GM23338 (cell line): ENCODE measurements around the gene ARMCX6. TPM values are rescaled to one million over a fixed set of nuclear protein-coding genes. Genes with fewer than 3 reads are reported as not detected.

Experiments used
- ATAC-seq: fragments of 200-7000 bp; cut with Tn5 transposase; 3 replicates; pipeline ENCODE4 v1.9.1; 2020
- DNase-seq: peaks from one replicate; pipeline ENCODE4 v3.0.0-alpha.2; 2015; ENCODE audit warnings: low spot score
- H2AFZ ChIP-seq: fragments of 200-600 bp; sonication (generic); 2 replicates; pipeline ENCODE4 v1.8.0; 2016; ENCODE audit warnings: antibody characterized with exemption, mild to moderate bottlenecking, moderate library complexity
- H3F3A ChIP-seq: fragments of 200-600 bp; sonication (generic); replicated peaks from 2 replicates; pipeline ENCODE4 v1.8.0; 2017; ENCODE audit warnings: antibody characterized with exemption, mixed run types, low read depth
- H3K27ac ChIP-seq: fragments of 200-600 bp; sonication (generic); 2 replicates; pipeline ENCODE4 v1.6.1; 2016; ENCODE audit warnings: low read depth
- H3K27me3 ChIP-seq: fragments of 200-600 bp; sonication (generic); 2 replicates; pipeline ENCODE4 v1.8.0; 2016; ENCODE audit warnings: mild to moderate bottlenecking, mixed run types, moderate library complexity; ENCODE audit not compliant: insufficient read depth
- H3K36me3 ChIP-seq: fragments of 200-600 bp; sonication (generic); 2 replicates; pipeline ENCODE4 v1.8.0; 2016; ENCODE audit warnings: mild to moderate bottlenecking; ENCODE audit not compliant: insufficient read depth
- H3K4me1 ChIP-seq: fragments of 200-600 bp; sonication (generic); 2 replicates; pipeline ENCODE4 v1.8.0; 2016; ENCODE audit warnings: mild to moderate bottlenecking, moderate library complexity; ENCODE audit not compliant: insufficient read depth
- H3K4me2 ChIP-seq: fragments of 200-600 bp; sonication (generic); 2 replicates; pipeline ENCODE4 v1.7.1; 2017; ENCODE audit warnings: mixed run types
- H3K4me3 ChIP-seq: fragments of 200-600 bp; sonication (generic); 2 replicates; pipeline ENCODE4 v1.6.1; 2016; ENCODE audit warnings: mixed run types
- H3K79me2 ChIP-seq: fragments of 200-600 bp; sonication (generic); replicated peaks from 2 replicates; pipeline ENCODE4 v1.8.0; 2017; ENCODE audit warnings: mild to moderate bottlenecking; ENCODE audit not compliant: insufficient read depth
- H3K9me2 ChIP-seq: fragments of 200-600 bp; sonication (generic); 2 replicates; pipeline ENCODE4 v1.8.0; 2017; ENCODE audit not compliant: insufficient read depth
- H4K20me1 ChIP-seq: fragments of 200-600 bp; sonication (generic); replicated peaks from 2 replicates; pipeline ENCODE4 v1.8.0; 2017; ENCODE audit warnings: mild to moderate bottlenecking; ENCODE audit not compliant: insufficient read depth
- H3K27ac Mint-ChIP-seq: 2 replicates; pipeline ENCODE4 v1.8.0; 2020; ENCODE audit warnings: inconsistent platforms, mild to moderate bottlenecking, moderate library complexity, mixed read lengths
- H3K27me3 Mint-ChIP-seq: 3 replicates; pipeline ENCODE4 v1.8.0; 2022; ENCODE audit warnings: low read depth, mild to moderate bottlenecking, moderate library complexity, mixed read lengths, inconsistent platforms; ENCODE audit not compliant: insufficient read depth, poor library complexity
- H3K36me3 Mint-ChIP-seq: 3 replicates; pipeline ENCODE4 v1.8.0; 2021; ENCODE audit warnings: low read depth, mild to moderate bottlenecking, inconsistent platforms, moderate library complexity, mixed read lengths
- H3K4me1 Mint-ChIP-seq: 3 replicates; pipeline ENCODE4 v1.8.0; 2020; ENCODE audit warnings: mild to moderate bottlenecking, inconsistent platforms, mixed read lengths
- H3K4me3 Mint-ChIP-seq: 3 replicates; pipeline ENCODE4 v1.8.0; 2021; ENCODE audit warnings: moderate library complexity, mild to moderate bottlenecking, inconsistent platforms, mixed read lengths
- H3K9me3 Mint-ChIP-seq: 3 replicates; pipeline ENCODE4 v1.8.0; 2020; ENCODE audit warnings: moderate library complexity, mild to moderate bottlenecking, inconsistent platforms, mixed read lengths
- CREB1 ChIP-seq: fragments of 250-450 bp; sonication (Bioruptor Pico); IDR thresholded peaks from 2 replicates; pipeline ENCODE4 v1.5.0; 2020; ENCODE audit warnings: low read depth, mild to moderate bottlenecking, moderate library complexity
- EZH2 ChIP-seq: fragments of 200-600 bp; sonication (generic); IDR thresholded peaks from one replicate; pipeline ENCODE4 v1.8.0; 2017; ENCODE audit warnings: antibody characterized with exemption, mild to moderate bottlenecking, low read depth; ENCODE audit not compliant: unreplicated experiment
- EZH2phosphoT487 ChIP-seq: fragments of 200-600 bp; sonication (generic); IDR thresholded peaks from one replicate; pipeline ENCODE4 v1.8.1; 2018; ENCODE audit warnings: antibody characterized with exemption; ENCODE audit not compliant: unreplicated experiment
- JUNB ChIP-seq: IDR thresholded peaks from one replicate; pipeline ENCODE4 v1.6.1; 2016; ENCODE audit warnings: antibody characterized with exemption; ENCODE audit not compliant: unreplicated experiment
- POLR2AphosphoS5 ChIP-seq: IDR thresholded peaks from 2 replicates; pipeline ENCODE4 v1.6.1; 2016; ENCODE audit warnings: antibody characterized with exemption, low read depth
- ZNF114 ChIP-seq: fragments of 250-450 bp; sonication (Bioruptor Pico); IDR thresholded peaks from 2 replicates; pipeline ENCODE4 v1.5.0; 2020; ENCODE audit warnings: mild to moderate bottlenecking, moderate library complexity
- ZNF331 ChIP-seq: fragments of 250-450 bp; sonication (Bioruptor Pico); IDR thresholded peaks from 2 replicates; pipeline ENCODE4 v1.5.0; 2020; ENCODE audit warnings: low read depth, mild to moderate bottlenecking, moderate library complexity
- polyA plus RNA-seq: library from polyadenylated mRNA; unstranded; fragments of >200 nt; fragmentation: Nextera tagmentation; extraction: Ambion mirVana; gene quantifications from 2 replicates; pipeline ENCODE4 v1.2.1, GENCODE V29; 2016
- total RNA-seq: library from RNA; depleted of rRNA; stranded (reverse); fragments of >200 nt; shearing (Covaris generic); gene quantifications from 2 replicates; pipeline ENCODE4 v1.2.3, GENCODE V29; 2014
- TF ChIP-seq, protein P1 (sequence below): fragments of 250-450 bp; sonication (Bioruptor Pico); IDR thresholded peaks from 2 replicates; pipeline ENCODE4 v1.5.0; 2020; ENCODE audit warnings: mild to moderate bottlenecking, moderate library complexity
- TF ChIP-seq, protein P2 (sequence below): IDR thresholded peaks from 2 replicates; pipeline ENCODE4 v1.6.1; 2016; ENCODE audit warnings: antibody characterized with exemption
- TF ChIP-seq, protein P3 (sequence below): IDR thresholded peaks from one replicate; pipeline ENCODE4 v1.6.1; 2018; ENCODE audit warnings: antibody characterized with exemption; ENCODE audit not compliant: unreplicated experiment

The ARMCX6 gene
- total and polyA plus RNA-seq, 2 experiments from 2014 or later, result 23.8 to 27.0 TPM

DNA sequence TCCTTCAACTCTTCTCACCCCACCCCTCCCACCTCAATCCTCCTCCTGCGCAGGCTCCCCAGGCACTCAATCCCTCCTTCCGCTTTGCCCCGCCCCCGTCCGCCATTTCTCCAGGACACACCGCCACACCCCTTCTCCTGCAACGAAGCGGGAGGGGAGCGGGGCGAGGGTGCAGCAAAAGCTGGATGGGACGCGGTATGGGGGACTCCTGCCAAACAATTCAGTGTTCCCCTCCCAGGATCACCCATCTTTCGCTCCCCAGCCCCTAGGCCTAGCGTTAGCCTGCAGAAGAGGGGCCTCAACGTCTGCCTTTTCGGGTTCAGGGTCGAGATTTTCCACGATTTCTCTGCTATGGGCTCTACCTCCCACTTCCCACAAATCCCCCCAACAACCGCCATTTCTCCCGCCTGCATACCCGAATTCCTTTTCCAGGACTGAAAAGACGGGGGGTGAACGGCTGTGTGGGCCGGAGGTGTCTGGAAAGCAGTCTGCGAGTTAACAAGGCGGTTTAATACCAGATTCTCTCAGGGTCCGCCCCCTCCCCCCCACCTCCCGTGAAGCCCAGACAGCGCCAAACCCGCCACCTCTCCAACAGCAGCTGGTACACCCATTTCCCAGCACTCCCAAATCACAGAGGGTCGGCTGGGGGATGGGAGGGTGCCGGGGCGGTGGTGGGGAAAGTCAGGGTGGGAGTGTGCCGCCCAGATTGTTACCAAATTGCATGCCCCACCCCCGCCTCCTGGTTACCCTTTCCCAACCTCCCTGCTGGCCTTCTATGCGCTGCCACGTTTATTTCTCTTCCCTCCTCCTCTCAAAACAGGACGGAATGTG is 41.1 kb upstream of the ARMCX6 start:
- TF ChIP-seq POLR2AphosphoS5, result peak; percentile 75
- no peak for TF ChIP-seq ZNF114 (CRISPR knock-in tag)
- Histone ChIP-seq H3K4me3 (peak overlapping the region; percentile 72), H3F3A (no peaks in the 10 kb centered on the region), H3K4me1 (peaks cover 4% of the 10 kb centered on the region; the same call in 1 of the 2 replicates), H4K20me1 (no peaks in the 10 kb centered on the region), H3K79me2 (0 out of 2 replicates have a peak, but pooled peaks cover 3% of the 10 kb centered on the region), H3K27ac (peak overlapping the region; percentile 81), H3K9me2 (no peaks in the 10 kb centered on the region), H3K4me2 (peak overlapping the region; percentile 80), H3K27me3 (no peaks in the 10 kb centered on the region), H3K36me3 (no peaks in the 10 kb centered on the region), H2AFZ (no peak overlapping the region)
- H3K4me3 Mint-ChIP-seq, result peak overlapping the region; percentile 86
- ATAC-seq, result peak; percentile 86
- no peaks in the 10 kb centered on the region for H3K9me3 Mint-ChIP-seq
- H3K36me3 Mint-ChIP-seq, result peaks cover 24% of the 10 kb centered on the region
- H3K27ac Mint-ChIP-seq, result peak overlapping the region; percentile 86
- peaks cover 17% of the 10 kb centered on the region for H3K4me1 Mint-ChIP-seq
- H3K27me3 Mint-ChIP-seq, result peaks cover 7% of the 10 kb centered on the region
- DNase-seq, result peak; percentile 81

DNA sequence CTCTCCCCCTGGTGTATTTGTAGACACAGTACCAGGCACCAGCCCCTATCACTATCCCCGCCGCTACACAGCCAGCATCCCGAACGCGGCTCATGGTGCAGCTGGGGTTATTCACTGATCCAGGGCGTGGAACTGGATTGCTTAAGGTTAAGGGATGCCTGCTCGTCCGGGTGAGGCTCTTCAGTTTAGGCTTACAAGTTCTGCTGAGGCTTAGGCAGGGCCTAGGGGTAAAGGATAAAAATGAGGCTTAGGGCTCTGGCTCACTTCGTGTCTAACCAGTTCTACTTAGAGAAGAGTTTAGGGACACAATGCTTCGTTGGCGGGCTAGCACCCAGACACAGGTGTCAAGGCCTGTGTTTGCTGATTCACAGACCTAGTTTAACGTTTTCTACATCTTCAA is 39.7 kb upstream of the ARMCX6 start:
- Histone ChIP-seq H3K36me3 (no peaks in the 10 kb centered on the region), H3K4me3 (no peak overlapping the region), H3K27ac (no peak overlapping the region), H2AFZ (no peak overlapping the region), H3K79me2 (0 out of 2 replicates have a peak, but pooled peaks cover 3% of the 10 kb centered on the region), H3K4me2 (no peak overlapping the region), H3K27me3 (no peaks in the 10 kb centered on the region), H3K4me1 (peaks cover 4% of the 10 kb centered on the region; the same call in 1 of the 2 replicates), H3K9me2 (no peaks in the 10 kb centered on the region), H4K20me1 (no peaks in the 10 kb centered on the region), H3F3A (no peaks in the 10 kb centered on the region)
- ATAC-seq (no peak), DNase-seq (no peak)
- H3K36me3 Mint-ChIP-seq, result peaks cover 24% of the 10 kb centered on the region
- H3K4me1 Mint-ChIP-seq, result peaks cover 17% of the 10 kb centered on the region
- no peak overlapping the region for H3K4me3 Mint-ChIP-seq
- H3K27ac Mint-ChIP-seq, result no peak overlapping the region
- H3K9me3 Mint-ChIP-seq, result no peaks in the 10 kb centered on the region
- H3K27me3 Mint-ChIP-seq, result peaks cover 7% of the 10 kb centered on the region
- TF ChIP-seq ZNF331 (no peak), CREB1 (no peak), EZH2phosphoT487 (no peak), JUNB (no peak), EZH2 (no peak), POLR2AphosphoS5 (no peak)
- TF ChIP-seq, protein P1, sequence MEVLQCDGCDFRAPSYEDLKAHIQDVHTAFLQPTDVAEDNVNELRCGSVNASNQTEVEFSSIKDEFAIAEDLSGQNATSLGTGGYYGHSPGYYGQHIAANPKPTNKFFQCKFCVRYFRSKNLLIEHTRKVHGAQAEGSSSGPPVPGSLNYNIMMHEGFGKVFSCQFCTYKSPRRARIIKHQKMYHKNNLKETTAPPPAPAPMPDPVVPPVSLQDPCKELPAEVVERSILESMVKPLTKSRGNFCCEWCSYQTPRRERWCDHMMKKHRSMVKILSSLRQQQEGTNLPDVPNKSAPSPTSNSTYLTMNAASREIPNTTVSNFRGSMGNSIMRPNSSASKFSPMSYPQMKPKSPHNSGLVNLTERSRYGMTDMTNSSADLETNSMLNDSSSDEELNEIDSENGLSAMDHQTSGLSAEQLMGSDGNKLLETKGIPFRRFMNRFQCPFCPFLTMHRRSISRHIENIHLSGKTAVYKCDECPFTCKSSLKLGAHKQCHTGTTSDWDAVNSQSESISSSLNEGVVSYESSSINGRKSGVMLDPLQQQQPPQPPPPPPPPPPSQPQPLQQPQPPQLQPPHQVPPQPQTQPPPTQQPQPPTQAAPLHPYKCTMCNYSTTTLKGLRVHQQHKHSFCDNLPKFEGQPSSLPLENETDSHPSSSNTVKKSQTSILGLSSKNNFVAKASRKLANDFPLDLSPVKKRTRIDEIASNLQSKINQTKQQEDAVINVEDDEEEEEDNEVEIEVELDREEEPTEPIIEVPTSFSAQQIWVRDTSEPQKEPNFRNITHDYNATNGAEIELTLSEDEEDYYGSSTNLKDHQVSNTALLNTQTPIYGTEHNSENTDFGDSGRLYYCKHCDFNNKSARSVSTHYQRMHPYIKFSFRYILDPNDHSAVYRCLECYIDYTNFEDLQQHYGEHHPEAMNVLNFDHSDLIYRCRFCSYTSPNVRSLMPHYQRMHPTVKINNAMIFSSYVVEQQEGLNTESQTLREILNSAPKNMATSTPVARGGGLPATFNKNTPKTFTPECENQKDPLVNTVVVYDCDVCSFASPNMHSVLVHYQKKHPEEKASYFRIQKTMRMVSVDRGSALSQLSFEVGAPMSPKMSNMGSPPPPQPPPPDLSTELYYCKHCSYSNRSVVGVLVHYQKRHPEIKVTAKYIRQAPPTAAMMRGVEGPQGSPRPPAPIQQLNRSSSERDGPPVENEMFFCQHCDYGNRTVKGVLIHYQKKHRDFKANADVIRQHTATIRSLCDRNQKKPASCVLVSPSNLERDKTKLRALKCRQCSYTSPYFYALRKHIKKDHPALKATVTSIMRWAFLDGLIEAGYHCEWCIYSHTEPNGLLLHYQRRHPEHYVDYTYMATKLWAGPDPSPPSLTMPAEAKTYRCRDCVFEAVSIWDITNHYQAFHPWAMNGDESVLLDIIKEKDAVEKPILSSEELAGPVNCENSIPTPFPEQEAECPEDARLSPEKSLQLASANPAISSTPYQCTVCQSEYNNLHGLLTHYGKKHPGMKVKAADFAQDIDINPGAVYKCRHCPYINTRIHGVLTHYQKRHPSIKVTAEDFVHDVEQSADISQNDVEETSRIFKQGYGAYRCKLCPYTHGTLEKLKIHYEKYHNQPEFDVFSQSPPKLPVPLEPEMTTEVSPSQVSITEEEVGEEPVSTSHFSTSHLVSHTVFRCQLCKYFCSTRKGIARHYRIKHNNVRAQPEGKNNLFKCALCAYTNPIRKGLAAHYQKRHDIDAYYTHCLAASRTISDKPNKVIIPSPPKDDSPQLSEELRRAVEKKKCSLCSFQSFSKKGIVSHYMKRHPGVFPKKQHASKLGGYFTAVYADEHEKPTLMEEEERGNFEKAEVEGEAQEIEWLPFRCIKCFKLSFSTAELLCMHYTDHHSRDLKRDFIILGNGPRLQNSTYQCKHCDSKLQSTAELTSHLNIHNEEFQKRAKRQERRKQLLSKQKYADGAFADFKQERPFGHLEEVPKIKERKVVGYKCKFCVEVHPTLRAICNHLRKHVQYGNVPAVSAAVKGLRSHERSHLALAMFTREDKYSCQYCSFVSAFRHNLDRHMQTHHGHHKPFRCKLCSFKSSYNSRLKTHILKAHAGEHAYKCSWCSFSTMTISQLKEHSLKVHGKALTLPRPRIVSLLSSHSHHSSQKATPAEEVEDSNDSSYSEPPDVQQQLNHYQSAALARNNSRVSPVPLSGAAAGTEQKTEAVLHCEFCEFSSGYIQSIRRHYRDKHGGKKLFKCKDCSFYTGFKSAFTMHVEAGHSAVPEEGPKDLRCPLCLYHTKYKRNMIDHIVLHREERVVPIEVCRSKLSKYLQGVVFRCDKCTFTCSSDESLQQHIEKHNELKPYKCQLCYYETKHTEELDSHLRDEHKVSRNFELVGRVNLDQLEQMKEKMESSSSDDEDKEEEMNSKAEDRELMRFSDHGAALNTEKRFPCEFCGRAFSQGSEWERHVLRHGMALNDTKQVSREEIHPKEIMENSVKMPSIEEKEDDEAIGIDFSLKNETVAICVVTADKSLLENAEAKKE (CRISPR knock-in tag), result no peak
- TF ChIP-seq, protein P2, sequence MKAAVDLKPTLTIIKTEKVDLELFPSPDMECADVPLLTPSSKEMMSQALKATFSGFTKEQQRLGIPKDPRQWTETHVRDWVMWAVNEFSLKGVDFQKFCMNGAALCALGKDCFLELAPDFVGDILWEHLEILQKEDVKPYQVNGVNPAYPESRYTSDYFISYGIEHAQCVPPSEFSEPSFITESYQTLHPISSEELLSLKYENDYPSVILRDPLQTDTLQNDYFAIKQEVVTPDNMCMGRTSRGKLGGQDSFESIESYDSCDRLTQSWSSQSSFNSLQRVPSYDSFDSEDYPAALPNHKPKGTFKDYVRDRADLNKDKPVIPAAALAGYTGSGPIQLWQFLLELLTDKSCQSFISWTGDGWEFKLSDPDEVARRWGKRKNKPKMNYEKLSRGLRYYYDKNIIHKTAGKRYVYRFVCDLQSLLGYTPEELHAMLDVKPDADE, result no peak
- TF ChIP-seq, protein P3, sequence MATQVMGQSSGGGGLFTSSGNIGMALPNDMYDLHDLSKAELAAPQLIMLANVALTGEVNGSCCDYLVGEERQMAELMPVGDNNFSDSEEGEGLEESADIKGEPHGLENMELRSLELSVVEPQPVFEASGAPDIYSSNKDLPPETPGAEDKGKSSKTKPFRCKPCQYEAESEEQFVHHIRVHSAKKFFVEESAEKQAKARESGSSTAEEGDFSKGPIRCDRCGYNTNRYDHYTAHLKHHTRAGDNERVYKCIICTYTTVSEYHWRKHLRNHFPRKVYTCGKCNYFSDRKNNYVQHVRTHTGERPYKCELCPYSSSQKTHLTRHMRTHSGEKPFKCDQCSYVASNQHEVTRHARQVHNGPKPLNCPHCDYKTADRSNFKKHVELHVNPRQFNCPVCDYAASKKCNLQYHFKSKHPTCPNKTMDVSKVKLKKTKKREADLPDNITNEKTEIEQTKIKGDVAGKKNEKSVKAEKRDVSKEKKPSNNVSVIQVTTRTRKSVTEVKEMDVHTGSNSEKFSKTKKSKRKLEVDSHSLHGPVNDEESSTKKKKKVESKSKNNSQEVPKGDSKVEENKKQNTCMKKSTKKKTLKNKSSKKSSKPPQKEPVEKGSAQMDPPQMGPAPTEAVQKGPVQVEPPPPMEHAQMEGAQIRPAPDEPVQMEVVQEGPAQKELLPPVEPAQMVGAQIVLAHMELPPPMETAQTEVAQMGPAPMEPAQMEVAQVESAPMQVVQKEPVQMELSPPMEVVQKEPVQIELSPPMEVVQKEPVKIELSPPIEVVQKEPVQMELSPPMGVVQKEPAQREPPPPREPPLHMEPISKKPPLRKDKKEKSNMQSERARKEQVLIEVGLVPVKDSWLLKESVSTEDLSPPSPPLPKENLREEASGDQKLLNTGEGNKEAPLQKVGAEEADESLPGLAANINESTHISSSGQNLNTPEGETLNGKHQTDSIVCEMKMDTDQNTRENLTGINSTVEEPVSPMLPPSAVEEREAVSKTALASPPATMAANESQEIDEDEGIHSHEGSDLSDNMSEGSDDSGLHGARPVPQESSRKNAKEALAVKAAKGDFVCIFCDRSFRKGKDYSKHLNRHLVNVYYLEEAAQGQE, result no peak
